T-helper 2 cell treated with Interferon-gamma antibody and Interleukin-4, amounts not matched to agents 5 μg/mL and 100 μg/mL, for 36 hours (primary cell): ENCODE results near the gene HACD2.

Experiments
- DNase-seq: peaks from one replicate; pipeline ENCODE4 v3.0.0; 2021; ENCODE audit warnings: low spot score
- H3K27ac Mint-ChIP-seq: one replicate; pipeline ENCODE4 v1.8.0; 2021; ENCODE audit warnings: mild to moderate bottlenecking, mixed read lengths
- H3K27me3 Mint-ChIP-seq: one replicate; pipeline ENCODE4 v1.8.0; 2021; ENCODE audit warnings: low read depth, mixed read lengths
- H3K36me3 Mint-ChIP-seq: one replicate; pipeline ENCODE4 v1.8.0; 2021; ENCODE audit warnings: low read depth, mixed read lengths
- H3K4me1 Mint-ChIP-seq: one replicate; pipeline ENCODE4 v1.8.0; 2021; ENCODE audit warnings: low read depth, mixed read lengths
- H3K4me3 Mint-ChIP-seq: one replicate; pipeline ENCODE4 v1.8.0; 2022; ENCODE audit warnings: mild to moderate bottlenecking, moderate library complexity, mixed read lengths
- H3K9me3 Mint-ChIP-seq: one replicate; pipeline ENCODE4 v1.8.0; 2021; ENCODE audit warnings: mixed read lengths

The HACD2 gene

DNA sequence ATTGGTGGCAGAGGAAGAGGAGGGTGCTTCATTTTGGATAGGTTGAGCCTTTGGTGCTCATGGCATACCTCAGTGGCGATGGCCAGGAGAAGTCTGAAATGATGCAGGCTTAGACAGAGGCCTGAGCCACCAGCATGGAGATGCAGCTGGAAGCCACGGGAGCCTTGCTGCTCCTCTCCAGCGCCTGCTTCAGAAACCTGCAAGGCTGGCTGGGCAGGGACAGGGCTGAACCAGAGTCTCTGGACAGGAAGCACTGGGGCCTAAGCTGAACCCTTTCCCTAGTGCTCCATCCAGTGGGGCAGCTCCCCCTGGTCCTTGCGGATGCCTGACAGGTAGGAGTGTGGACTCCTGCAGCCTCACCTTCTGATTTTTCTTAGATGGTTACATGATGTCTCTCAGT lies 99.3 kb downstream of the HACD2 start:
- no peak for DNase-seq
- Mint-ChIP-seq H3K36me3 (no peaks in the 10 kb centered on the region), H3K4me1 (no peaks in the 10 kb centered on the region), H3K27me3 (peaks cover 3% of the 10 kb centered on the region), H3K4me3 (no peak overlapping the region), H3K9me3 (no peaks in the 10 kb centered on the region), H3K27ac (no peak overlapping the region)

DNA sequence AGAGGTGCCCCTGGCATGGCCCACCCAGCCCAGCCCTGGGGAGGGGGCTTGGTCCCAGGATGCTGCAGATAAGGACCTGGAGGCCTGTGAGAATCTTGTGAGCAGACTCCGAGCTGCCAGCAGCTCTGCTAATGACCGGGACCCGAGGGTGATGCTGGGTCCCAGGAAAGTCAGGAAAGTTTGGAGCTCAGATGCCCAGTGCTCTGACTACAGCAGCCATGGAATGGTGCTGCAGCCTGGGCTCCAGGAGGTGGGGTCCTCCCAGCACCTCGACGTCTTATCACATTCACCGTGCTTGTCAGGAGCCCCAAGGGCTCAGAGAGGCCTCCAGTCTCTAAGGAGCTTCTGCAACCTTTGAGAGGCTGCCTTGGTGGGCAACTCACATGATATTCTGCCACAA lies 101.7 kb downstream of the HACD2 start:
- Mint-ChIP-seq H3K4me1 (no peaks in the 10 kb centered on the region), H3K27ac (no peak overlapping the region), H3K27me3 (peaks cover 6% of the 10 kb centered on the region), H3K9me3 (no peaks in the 10 kb centered on the region), H3K4me3 (no peak overlapping the region), H3K36me3 (no peaks in the 10 kb centered on the region)
- no peak for DNase-seq

DNA sequence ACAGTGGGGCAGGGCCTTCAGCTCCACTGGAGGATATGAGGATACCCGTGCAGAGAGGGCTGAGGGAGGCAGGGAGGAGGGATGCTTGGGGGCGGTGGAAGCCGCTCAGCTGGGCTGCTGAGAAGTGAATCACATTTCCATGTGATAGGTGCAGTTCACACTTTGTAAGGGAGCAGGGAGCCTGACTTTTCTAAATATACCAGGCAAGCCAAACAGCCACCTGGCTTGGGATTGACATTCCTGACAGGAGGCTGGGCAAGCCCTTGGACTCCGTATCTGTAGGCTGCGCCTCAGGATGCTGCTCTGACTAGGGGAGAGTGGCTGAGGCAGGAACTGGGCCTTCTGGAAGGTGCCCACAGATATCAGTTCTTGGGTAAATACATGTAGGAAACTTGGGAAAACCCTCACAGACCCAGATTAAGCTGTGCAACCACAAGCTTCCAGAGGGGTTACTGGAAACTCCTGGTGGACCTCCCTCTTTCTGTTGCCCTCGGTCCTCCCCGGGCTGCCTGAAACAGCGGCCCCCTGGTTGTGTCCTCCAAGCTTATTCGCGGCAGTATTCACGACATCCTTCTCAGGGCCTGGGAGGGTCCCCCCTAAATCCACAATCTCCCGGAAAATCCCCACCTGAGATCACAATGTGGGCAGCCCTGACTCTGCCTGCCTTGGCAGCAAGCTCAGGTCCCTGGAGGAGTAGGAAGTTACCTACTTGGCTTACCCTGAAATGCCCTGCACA lies 103.0 kb downstream of the HACD2 start:
- Mint-ChIP-seq H3K36me3 (no peaks in the 10 kb centered on the region), H3K27ac (no peak overlapping the region), H3K9me3 (no peaks in the 10 kb centered on the region), H3K4me1 (no peaks in the 10 kb centered on the region), H3K4me3 (no peak overlapping the region), H3K27me3 (peaks cover 6% of the 10 kb centered on the region)
- DNase-seq, result no peak

DNA sequence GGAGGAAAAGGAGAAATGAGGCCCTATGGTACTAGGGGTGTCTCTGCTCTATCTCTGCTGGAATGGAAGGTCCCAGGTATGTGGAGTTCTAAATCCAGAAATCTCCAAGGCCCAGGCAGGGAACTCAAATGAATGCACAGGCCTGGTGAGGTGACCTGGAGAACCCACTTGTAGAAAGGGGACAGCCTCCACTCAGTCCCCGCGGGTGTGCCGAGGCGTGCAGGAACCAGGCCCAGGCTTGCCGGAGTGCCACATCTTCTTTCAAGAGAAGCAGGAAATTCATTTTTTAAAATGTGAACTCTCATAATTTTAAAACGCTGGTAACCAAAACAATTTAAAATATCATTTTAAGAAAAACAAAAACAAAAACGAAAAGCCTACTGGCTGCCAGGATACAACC lies 103.8 kb downstream of the HACD2 start:
- Mint-ChIP-seq H3K4me3 (no peak overlapping the region), H3K9me3 (no peaks in the 10 kb centered on the region), H3K27ac (no peak overlapping the region), H3K36me3 (no peaks in the 10 kb centered on the region), H3K27me3 (peaks cover 6% of the 10 kb centered on the region), H3K4me1 (no peaks in the 10 kb centered on the region)
- DNase-seq, result no peak

DNA sequence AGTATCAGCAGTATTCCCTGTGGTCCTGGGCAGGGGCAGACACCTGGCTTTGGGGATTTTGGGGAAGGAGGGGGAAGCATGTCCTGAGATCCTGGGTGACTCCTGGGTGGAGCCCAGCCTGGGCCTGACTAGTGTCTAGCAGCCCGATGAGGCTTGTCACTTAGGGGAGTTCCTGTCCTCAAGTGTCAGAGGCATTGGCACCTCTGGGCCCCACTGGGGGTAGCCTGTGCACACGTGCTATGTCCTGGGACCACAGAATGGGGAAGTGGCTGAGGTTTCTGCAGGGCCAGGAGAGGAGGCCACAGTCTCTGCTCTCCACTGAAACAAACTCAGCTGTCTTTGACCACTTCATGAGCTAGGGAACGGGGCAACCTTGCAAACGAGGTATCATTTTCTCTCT lies 104.4 kb downstream of the HACD2 start:
- Mint-ChIP-seq H3K4me1 (no peaks in the 10 kb centered on the region), H3K27me3 (peaks cover 6% of the 10 kb centered on the region), H3K36me3 (no peaks in the 10 kb centered on the region), H3K4me3 (no peak overlapping the region), H3K9me3 (no peaks in the 10 kb centered on the region), H3K27ac (no peak overlapping the region)
- DNase-seq, result no peak

DNA sequence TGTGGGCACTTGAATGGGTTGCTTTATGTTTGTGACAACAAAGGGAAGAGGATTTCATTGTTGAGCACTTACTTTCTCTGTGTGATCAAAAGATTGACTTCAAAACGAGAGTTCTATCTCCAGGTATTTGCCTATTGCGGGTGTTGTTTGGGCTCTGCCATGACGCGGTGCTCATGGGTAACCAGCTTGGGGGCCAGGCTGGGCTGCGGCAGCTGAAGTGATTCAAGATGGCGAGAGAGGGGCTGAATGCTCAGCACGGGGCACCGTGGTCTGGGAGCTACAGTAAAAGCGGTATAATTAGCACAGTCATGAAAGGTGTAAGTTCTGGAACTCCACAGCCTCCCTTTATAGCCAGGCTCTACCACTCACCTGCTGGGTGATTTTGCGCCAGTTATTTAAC lies 105.0 kb downstream of the HACD2 start:
- Mint-ChIP-seq H3K36me3 (no peaks in the 10 kb centered on the region), H3K27me3 (peaks cover 10% of the 10 kb centered on the region), H3K4me3 (no peak overlapping the region), H3K4me1 (no peaks in the 10 kb centered on the region), H3K9me3 (no peaks in the 10 kb centered on the region), H3K27ac (no peak overlapping the region)
- DNase-seq, result no peak

DNA sequence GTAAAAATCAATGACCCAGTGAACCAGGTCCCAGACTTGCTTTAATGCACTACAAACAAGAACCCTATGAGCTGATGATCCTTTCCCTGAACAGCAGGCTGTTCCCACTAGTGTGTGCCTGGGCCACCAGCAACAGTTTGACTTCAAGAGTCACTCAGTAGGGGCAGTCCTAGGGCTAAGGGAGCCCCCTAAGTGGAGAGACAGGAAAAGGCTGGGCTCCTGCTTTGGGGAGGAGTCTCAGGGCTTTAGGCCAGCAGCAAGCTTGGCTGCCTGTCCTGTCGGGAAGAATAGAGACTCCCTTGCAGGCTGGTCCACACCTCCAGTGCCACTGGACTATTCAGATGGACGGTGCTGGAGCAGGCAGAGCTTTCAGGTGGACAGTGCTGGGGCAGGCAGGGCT lies 106.5 kb downstream of the HACD2 start:
- Mint-ChIP-seq H3K4me3 (no peak overlapping the region), H3K4me1 (no peaks in the 10 kb centered on the region), H3K36me3 (no peaks in the 10 kb centered on the region), H3K27me3 (peaks cover 12% of the 10 kb centered on the region), H3K9me3 (no peaks in the 10 kb centered on the region), H3K27ac (no peak overlapping the region)
- no peak for DNase-seq

DNA sequence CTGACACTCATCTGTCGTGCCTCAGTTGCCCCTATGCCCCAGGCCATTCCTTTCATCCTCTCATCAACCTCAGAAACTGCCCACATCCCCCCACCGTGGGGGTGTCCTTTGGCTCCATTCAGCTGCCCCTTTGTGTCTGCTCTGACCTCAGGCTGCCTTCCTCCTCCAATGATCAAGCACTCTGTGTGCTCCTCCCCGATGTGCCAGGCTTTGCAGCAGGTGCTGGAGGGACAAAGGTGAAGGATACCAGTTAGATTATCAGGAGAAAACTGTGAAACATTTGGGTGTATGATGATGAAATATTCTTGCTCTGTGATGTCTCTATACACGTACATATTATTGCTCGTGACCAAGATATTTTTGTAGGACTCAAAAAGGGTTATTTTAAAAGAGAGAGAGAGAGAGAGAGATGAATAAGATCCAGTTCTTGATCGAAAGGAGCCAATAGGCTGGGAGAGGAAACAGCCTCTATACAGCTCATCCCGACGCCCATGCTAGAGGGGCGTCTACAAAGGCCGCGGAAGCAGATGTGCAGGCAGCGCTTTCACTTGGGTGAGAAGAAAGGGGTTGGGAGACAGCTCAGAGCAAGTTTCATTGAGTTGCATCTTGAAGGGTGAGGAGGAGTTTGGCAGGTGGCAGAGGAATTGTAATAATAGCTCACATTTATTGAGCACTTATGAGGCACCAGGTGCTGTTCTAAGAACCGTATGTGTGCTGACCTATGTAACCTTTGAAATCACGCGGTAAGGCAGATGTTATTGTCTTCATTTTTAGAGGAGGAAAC lies 107.7 kb downstream of the HACD2 start:
- Mint-ChIP-seq H3K36me3 (no peaks in the 10 kb centered on the region), H3K9me3 (no peaks in the 10 kb centered on the region), H3K4me3 (no peak overlapping the region), H3K4me1 (no peaks in the 10 kb centered on the region), H3K27ac (no peak overlapping the region), H3K27me3 (peaks cover 12% of the 10 kb centered on the region)
- DNase-seq, result no peak

DNA sequence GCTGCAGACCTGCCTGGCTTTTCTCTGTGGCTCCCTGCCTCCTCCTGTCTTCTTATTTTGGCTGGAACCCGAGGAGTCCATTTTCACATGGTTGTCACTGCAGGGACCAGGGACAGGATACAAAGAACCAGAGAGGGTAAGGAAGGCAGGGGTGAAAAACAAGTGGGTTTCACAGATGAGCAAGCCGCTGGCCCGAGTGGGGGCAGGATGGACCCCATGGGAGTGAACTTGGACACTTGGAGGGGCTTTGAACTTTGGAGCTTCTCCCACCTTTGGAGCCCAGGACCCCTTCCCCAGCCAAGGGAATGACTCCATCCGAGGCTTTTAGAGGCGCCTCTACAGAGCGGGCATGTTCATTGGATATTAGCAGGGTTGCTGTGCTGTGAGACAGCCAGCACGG lies 109.1 kb downstream of the HACD2 start:
- Mint-ChIP-seq H3K9me3 (no peaks in the 10 kb centered on the region), H3K27ac (no peak overlapping the region), H3K4me1 (no peaks in the 10 kb centered on the region), H3K27me3 (peaks cover 12% of the 10 kb centered on the region), H3K36me3 (no peaks in the 10 kb centered on the region), H3K4me3 (no peak overlapping the region)
- DNase-seq, result no peak

DNA sequence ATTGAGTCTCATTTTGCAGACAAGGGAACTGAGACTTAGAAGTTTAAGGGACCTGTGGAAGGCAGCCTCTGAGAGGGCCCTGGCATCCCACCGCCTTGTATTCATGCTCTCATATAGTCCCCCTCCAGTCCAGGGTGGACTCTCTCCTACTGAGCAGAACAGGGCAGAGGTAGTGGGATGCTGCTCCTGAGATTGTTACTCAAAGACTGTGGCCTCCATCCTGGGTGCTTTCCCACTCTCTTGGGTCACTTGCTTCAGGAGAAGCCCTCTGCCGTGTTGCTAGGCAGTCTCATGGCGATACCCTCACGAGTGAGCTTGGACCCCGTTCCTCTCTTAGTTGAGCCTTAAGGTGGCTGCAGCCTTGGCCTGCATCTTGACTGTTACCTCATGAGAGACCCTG lies 113.7 kb downstream of the HACD2 start:
- no peak overlapping the region for H3K27ac Mint-ChIP-seq
- H3K9me3 Mint-ChIP-seq, result no peaks in the 10 kb centered on the region
- no peak for DNase-seq
- H3K4me1 Mint-ChIP-seq, result no peaks in the 10 kb centered on the region
- H3K36me3 Mint-ChIP-seq, result no peaks in the 10 kb centered on the region
- peaks cover 9% of the 10 kb centered on the region for H3K27me3 Mint-ChIP-seq
- no peak overlapping the region for H3K4me3 Mint-ChIP-seq

DNA sequence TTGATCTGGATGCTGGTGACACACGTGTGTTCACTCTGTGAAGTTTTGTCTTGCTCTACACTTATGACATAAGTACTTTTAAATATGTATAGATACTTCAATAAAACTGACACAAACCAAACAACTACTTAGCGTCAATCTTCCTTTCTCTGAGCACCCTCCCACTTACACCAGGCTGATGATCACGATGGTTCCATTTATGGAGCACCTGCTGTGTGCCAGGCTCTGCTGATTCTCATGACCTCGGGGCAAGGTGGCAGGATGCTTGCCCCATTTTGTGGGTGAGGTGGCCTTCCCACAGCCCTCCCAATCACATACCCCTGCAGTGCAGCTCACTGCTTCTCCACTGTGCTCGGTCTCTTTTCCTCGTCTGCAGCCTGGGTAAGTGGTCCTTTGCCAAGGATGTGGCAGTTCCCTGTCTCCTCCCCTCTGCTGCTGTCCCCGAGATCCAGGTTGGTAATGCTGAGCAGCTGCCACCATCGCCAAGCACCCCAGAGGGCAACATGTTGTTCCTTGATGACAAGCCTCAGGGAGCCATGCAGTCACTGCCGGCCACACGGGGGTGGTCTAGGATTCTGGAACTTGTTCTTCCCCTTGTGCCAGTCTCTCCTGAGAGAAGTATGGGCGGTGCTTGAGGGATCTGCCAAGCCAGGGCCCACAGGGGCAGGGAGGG lies 115.4 kb downstream of the HACD2 start:
- no peaks in the 10 kb centered on the region for H3K4me1 Mint-ChIP-seq
- no peak for DNase-seq
- peaks cover 3% of the 10 kb centered on the region for H3K27me3 Mint-ChIP-seq
- no peak overlapping the region for H3K27ac Mint-ChIP-seq
- no peak overlapping the region for H3K4me3 Mint-ChIP-seq
- H3K36me3 Mint-ChIP-seq, result no peaks in the 10 kb centered on the region
- H3K9me3 Mint-ChIP-seq, result no peaks in the 10 kb centered on the region

DNA sequence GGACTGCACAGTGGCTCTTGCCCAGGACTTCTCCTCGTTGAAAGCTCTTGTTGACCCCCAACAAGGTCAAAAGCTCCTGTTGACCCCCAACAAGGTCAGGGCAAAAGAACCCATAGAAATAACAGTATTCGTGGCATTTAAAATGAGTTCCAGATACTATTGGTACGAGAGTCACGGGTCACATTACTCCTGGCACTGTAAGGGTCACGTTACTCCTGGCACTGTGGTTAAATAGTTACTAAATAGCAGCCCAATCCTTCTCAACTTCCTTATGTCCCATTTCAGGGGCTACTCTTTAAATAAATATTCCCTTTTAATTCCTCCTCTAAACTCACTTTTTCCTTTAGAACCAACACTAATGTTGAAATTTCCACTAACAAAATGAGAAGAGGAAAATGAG lies 117.8 kb downstream of the HACD2 start:
- Mint-ChIP-seq H3K9me3 (no peaks in the 10 kb centered on the region), H3K4me1 (no peaks in the 10 kb centered on the region), H3K27me3 (peaks cover 14% of the 10 kb centered on the region), H3K27ac (no peak overlapping the region), H3K36me3 (no peaks in the 10 kb centered on the region), H3K4me3 (no peak overlapping the region)
- no peak for DNase-seq

DNA sequence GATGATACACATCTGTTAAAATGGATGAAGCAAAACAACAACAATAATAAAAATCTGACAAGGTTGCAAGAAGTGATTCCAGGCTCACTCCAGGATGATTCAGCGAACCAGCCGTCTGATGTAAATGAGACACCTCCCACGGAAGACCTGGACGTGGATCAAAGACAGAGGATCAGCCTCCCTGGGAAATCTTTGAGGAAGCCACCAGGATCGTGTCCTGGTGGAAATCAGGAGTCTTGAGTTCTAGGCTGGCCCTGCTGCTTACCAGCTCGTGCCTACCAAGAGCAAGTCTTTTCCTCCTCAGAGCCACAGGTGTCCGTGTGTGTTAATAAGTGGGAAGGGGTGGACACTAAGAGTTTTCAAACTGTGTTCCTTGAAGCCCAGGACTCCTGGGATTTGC lies 120.6 kb downstream of the HACD2 start:
- no peaks in the 10 kb centered on the region for H3K4me1 Mint-ChIP-seq
- no peaks in the 10 kb centered on the region for H3K9me3 Mint-ChIP-seq
- no peak overlapping the region for H3K27ac Mint-ChIP-seq
- H3K36me3 Mint-ChIP-seq, result no peaks in the 10 kb centered on the region
- H3K4me3 Mint-ChIP-seq, result no peak overlapping the region
- H3K27me3 Mint-ChIP-seq, result peaks cover 19% of the 10 kb centered on the region
- DNase-seq, result no peak

DNA sequence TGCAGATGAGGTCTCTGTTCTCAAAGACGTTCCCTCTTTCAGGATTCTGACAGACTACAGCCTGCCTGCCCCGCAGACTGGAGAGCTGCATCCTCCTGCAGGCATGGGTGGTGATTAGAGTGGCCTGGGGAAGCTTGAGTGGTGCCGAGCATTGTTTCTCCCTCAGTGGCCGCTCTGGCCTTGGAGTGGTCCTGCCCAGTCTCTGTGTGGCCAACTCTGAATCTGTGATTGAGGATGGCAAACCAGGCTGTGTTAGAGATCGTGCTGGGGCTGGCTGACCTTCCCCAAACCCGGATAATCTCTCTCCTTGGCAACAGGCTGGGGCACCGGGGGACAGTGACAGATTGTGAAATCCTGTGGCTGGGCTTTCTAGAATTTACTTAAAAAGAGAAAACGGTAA lies 125.0 kb downstream of the HACD2 start:
- H3K27me3 Mint-ChIP-seq, result peaks cover 26% of the 10 kb centered on the region
- no peaks in the 10 kb centered on the region for H3K4me1 Mint-ChIP-seq
- no peak overlapping the region for H3K4me3 Mint-ChIP-seq
- H3K27ac Mint-ChIP-seq, result no peak overlapping the region
- no peaks in the 10 kb centered on the region for H3K9me3 Mint-ChIP-seq
- H3K36me3 Mint-ChIP-seq, result no peaks in the 10 kb centered on the region
- DNase-seq, result no peak
